GM19452 (cell line): Measurements from ENCODE around the gene PRSS1.

ENCODE experiments used
- ATAC-seq: cut with Tn5 transposase; IDR thresholded peaks from one replicate; pipeline ENCODE4 v1.9.1; 2021; ENCODE audit not compliant: unreplicated experiment

PRSS1 gene

GRCh38 chr7:142792129-142792528 is 42.9 kb downstream of the PRSS1 start:
- no peak for ATAC-seq

- no peak for ATAC-seq
These were observed 43.3 kb downstream of the PRSS1 start for GRCh38 chr7:142792593-142792992.

DNA sequence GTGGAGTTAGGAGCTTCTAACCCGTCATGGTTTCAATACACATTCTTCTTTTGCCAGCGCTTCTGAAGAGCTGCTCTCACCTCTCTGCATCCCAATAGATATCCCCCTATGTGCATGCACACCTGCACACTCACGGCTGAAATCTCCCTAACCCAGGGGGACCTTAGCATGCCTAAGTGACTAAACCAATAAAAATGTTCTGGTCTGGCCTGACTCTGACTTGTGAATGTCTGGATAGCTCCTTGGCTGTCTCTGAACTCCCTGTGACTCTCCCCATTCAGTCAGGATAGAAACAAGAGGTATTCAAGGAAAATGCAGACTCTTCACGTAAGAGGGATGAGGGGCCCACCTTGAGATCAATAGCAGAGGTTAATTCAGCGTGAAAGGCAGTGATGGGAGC is 43.9 kb downstream of the PRSS1 start:
- ATAC-seq, result no peak

DNA sequence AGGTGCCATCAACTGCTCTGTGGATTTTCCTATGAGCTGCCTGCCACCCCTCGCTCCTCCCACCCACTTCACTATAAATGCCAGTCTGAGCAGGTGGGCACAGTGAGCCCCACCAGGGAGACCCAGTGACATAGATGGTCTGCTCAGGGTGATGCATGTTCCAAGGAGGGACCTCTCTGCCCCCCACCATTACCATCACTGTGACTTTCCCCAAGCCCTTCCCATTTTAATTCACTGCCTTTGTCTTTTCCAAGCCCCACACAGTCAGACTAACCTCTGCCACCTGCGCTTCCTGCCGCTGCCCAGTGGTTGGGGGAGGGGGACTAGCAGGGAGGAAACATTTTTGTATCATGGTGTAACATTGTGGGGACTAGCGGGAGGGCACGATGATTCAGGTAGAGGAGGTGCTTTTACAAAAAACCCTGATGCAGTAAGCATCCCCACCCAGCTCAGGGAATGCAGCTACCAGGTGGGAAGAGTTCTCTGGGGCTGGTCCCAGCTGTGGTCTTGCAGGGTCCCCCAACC is 46.1 kb downstream of the PRSS1 start:
- ATAC-seq, result no peak

- no peak for ATAC-seq
These were observed 46.8 kb downstream of the PRSS1 start for GRCh38 chr7:142796001-142796500.

DNA sequence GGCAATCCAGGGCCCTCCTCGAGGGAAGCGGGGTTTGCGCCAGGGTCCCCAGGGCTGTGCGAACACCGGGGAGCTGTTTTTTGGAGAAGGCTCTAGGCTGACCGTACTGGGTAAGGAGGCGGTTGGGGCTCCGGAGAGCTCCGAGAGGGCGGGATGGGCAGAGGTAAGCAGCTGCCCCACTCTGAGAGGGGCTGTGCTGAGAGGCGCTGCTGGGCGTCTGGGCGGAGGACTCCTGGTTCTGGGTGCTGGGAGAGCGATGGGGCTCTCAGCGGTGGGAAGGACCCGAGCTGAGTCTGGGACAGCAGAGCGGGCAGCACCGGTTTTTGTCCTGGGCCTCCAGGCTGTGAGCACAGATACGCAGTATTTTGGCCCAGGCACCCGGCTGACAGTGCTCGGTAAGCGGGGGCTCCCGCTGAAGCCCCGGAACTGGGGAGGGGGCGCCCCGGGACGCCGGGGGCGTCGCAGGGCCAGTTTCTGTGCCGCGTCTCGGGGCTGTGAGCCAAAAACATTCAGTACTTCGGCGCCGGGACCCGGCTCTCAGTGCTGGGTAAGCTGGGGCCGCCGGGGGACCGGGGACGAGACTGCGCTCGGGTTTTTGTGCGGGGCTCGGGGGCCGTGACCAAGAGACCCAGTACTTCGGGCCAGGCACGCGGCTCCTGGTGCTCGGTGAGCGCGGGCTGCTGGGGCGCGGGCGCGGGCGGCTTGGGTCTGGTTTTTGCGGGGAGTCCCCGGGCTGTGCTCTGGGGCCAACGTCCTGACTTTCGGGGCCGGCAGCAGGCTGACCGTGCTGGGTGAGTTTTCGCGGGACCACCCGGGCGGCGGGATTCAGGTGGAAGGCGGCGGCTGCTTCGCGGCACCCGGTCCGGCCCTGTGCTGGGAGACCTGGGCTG is 47.5 kb downstream of the PRSS1 start:
- peak; percentile 41 for ATAC-seq

- ATAC-seq, result peak; percentile 34
These were observed 48.4 kb downstream of the PRSS1 start for GRCh38 chr7:142797391-142798377.

GRCh38 chr7:142798451-142799436 is 49.5 kb downstream of the PRSS1 start:
- no peak for ATAC-seq

DNA sequence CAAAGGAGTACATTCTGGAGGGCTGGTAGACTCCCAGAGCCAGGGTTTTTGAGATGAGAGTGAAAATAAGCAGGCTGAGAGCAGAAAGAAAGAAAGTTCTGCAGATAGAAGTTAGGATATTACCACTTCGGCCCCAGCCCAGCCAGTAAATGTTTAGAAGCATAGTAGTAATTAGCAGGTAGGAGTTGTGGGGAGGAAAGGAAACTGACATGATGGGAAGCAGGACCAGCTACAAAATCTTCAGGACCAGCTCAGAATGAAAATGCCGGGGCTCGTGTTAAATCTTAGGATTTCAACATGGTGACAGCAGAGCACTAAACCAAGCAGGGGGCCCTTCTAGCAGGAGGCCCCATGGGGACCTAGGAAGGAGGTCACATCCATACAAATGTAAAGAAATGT is 50.2 kb downstream of the PRSS1 start:
- no peak for ATAC-seq

GRCh38 chr7:142800088-142800487 is 50.8 kb downstream of the PRSS1 start:
- ATAC-seq, result no peak

GRCh38 chr7:142800699-142801260 is 51.5 kb downstream of the PRSS1 start:
- ATAC-seq, result no peak

GRCh38 chr7:142801601-142802295 is 52.5 kb downstream of the PRSS1 start:
- no peak for ATAC-seq

- ATAC-seq, result no peak
These were observed 53.0 kb downstream of the PRSS1 start for GRCh38 chr7:142802301-142802700.
